HepG2 (cell line): ENCODE results near the gene SLC8A2. TPM values are rescaled to one million over a fixed set of nuclear protein-coding genes. Genes with fewer than 3 reads are reported as not detected.

ENCODE experiments used
- CHD4 ChIP-seq: fragments of 200-600 bp; sonication (generic); IDR thresholded peaks from 2 replicates; pipeline ENCODE4 v1.7.0; 2017; ENCODE audit warnings: mild to moderate bottlenecking, low read length, borderline replicate concordance
- MATR3 ChIP-seq: sonication (generic); formaldehyde crosslinking; IDR thresholded peaks from 2 replicates; pipeline ENCODE4 v1.4.0; 2020; ENCODE audit warnings: missing genetic modification reagents
- PCBP1 ChIP-seq: fragments of 200-400 bp; formaldehyde crosslinking; IDR thresholded peaks from 2 replicates; pipeline ENCODE4 v1.6.1; 2017; ENCODE audit warnings: mild to moderate bottlenecking, low read depth, low read length, borderline replicate concordance
- SAP130 ChIP-seq: IDR thresholded peaks from 2 replicates; pipeline ENCODE4 v1.6.1; 2016; ENCODE audit warnings: low read depth
- TSC22D2 ChIP-seq: sonication (generic); formaldehyde crosslinking; IDR thresholded peaks from 2 replicates; pipeline ENCODE4 v1.5.1; 2020; ENCODE audit warnings: missing genetic modification reagents, mild to moderate bottlenecking, borderline replicate concordance
- YY1 ChIP-seq: IDR thresholded peaks from 2 replicates; pipeline ENCODE4 v1.6.1; 2011; ENCODE audit warnings: low read length, low read depth, moderate library complexity, mild to moderate bottlenecking; ENCODE audit not compliant: insufficient read depth, insufficient replicate concordance
- ZFP90 ChIP-seq: sonication (generic); formaldehyde crosslinking; IDR thresholded peaks from 2 replicates; pipeline ENCODE4 v1.8.0; 2022; ENCODE audit warnings: missing genetic modification reagents, mild to moderate bottlenecking, inconsistent platforms, borderline replicate concordance
- ZNF256 ChIP-seq: sonication (generic); formaldehyde crosslinking; conservative IDR thresholded peaks from 2 replicates; pipeline ENCODE4 v1.4.0; 2020; ENCODE audit warnings: missing genetic modification reagents
- ZNF317 ChIP-seq: sonication (generic); formaldehyde crosslinking; IDR thresholded peaks from 2 replicates; pipeline ENCODE4 v1.5.0; 2020; ENCODE audit warnings: mild to moderate bottlenecking, missing genetic modification reagents
- ZNF556 ChIP-seq: sonication (generic); formaldehyde crosslinking; IDR thresholded peaks from 2 replicates; pipeline ENCODE4 v1.4.0; 2020; ENCODE audit warnings: mild to moderate bottlenecking, missing genetic modification reagents, borderline replicate concordance
- ZNF598 ChIP-seq: sonication (generic); formaldehyde crosslinking; IDR thresholded peaks from 2 replicates; pipeline ENCODE4 v1.5.1; 2020; ENCODE audit warnings: mild to moderate bottlenecking, missing genetic modification reagents, borderline replicate concordance
- ZNF788 ChIP-seq: sonication (generic); formaldehyde crosslinking; IDR thresholded peaks from 2 replicates; pipeline ENCODE4 v1.5.0; 2020; ENCODE audit warnings: mild to moderate bottlenecking, missing genetic modification reagents, borderline replicate concordance
- ZSCAN20 ChIP-seq: sonication (generic); formaldehyde crosslinking; IDR thresholded peaks from 2 replicates; pipeline ENCODE4 v1.4.0; 2020; ENCODE audit warnings: missing genetic modification reagents, mild to moderate bottlenecking, borderline replicate concordance
- polyA plus RNA-seq, 8 experiments: library from polyadenylated mRNA; depleted of rRNA in 3 of 8; stranded (reverse) in 7 of 8; unstranded in 1 of 8; fragments of >200 nt; fragmentation: Illumina TruSeq in 4 of 8; extraction: Trizol in 4 of 8; gene quantifications; 2 replicates each; pipeline versions ENCODE4 v1.2.1 to v1.2.3, GENCODE V29; 2011 to 2016; ENCODE audit warnings: low read depth in 4 of 8, missing spikeins in 1 of 8, mixed read lengths in 1 of 8; ENCODE audit not compliant: insufficient read depth in 1 of 8
- total RNA-seq, 5 experiments: library from RNA; depleted of rRNA; stranded (reverse); fragments of >200 nt; fragmentation: Illumina TruSeq; extraction: Trizol; gene quantifications; 2 replicates each; pipeline ENCODE4 v1.2.3, GENCODE V29; 2016; ENCODE audit warnings: low read depth in 1 of 5
- TF ChIP-seq, protein P1 (sequence below), 2 experiments: sonication (generic) in 1 of 2; formaldehyde crosslinking in 1 of 2; IDR thresholded peaks; 2 replicates each; pipeline versions ENCODE4 v1.4.0 to v1.6.1; 2018 to 2020; ENCODE audit warnings: missing genetic modification reagents in 2 of 2, borderline replicate concordance in 1 of 2, low read depth in 1 of 2, mild to moderate bottlenecking in 1 of 2, missing biosample characterization in 1 of 2
- TF ChIP-seq, protein P2 (sequence below): sonication (generic); formaldehyde crosslinking; IDR thresholded peaks from 2 replicates; pipeline ENCODE4 v1.4.0; 2020; ENCODE audit warnings: missing genetic modification reagents
- TF ChIP-seq, protein P3 (sequence below): sonication (generic); formaldehyde crosslinking; IDR thresholded peaks from 2 replicates; pipeline ENCODE4 v1.4.0; 2020; ENCODE audit warnings: missing genetic modification reagents, mild to moderate bottlenecking, borderline replicate concordance

SLC8A2 gene
- total and polyA plus RNA-seq, 2 of the 13 experiments (the other 11 are each of a cell fraction or from before 2014, with no cell fraction given): 0.02 TPM; not detected in 1

DNA sequence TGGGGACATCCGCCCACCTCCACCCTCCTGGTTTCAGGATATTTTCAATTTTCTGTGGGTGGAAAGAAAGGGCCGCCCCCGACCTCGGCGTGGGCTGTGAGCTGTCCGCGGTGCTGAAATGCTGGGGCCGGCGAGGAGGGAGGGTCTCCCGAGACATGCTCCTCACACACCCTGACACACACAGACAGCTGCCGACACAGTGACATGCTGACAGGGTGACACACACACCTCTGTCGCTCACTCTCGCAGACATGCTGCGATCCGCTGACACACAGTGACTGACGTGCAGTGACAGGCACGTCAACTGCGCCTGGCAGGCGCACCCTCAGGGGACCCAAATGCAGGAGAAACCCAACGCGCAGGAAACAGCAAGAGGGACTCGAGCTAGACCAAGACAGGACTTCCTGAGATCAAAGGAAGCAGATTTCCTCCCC is 27.3 kb downstream of the SLC8A2 start (continued):
- no peak for TF ChIP-seq ZFP90
- no peak for TF ChIP-seq ZNF256
- TF ChIP-seq, protein P1, sequence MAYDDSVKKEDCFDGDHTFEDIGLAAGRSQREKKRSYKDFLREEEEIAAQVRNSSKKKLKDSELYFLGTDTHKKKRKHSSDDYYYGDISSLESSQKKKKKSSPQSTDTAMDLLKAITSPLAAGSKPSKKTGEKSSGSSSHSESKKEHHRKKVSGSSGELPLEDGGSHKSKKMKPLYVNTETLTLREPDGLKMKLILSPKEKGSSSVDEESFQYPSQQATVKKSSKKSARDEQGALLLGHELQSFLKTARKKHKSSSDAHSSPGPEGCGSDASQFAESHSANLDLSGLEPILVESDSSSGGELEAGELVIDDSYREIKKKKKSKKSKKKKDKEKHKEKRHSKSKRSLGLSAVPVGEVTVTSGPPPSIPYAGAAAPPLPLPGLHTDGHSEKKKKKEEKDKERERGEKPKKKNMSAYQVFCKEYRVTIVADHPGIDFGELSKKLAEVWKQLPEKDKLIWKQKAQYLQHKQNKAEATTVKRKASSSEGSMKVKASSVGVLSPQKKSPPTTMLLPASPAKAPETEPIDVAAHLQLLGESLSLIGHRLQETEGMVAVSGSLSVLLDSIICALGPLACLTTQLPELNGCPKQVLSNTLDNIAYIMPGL (CRISPR knock-in tag; IDR thresholded peaks at IDR 0.05; ENCODE audit: borderline replicate concordance in 1 of 2, low read depth in 1 of 2): no peak
- TF ChIP-seq ZSCAN20 (CRISPR knock-in tag): no peak
- peak; percentile 54; the same call in 1 of the 2 replicates for TF ChIP-seq SAP130
- TF ChIP-seq ZNF317 (CRISPR knock-in tag): no peak
- TF ChIP-seq, protein P2, sequence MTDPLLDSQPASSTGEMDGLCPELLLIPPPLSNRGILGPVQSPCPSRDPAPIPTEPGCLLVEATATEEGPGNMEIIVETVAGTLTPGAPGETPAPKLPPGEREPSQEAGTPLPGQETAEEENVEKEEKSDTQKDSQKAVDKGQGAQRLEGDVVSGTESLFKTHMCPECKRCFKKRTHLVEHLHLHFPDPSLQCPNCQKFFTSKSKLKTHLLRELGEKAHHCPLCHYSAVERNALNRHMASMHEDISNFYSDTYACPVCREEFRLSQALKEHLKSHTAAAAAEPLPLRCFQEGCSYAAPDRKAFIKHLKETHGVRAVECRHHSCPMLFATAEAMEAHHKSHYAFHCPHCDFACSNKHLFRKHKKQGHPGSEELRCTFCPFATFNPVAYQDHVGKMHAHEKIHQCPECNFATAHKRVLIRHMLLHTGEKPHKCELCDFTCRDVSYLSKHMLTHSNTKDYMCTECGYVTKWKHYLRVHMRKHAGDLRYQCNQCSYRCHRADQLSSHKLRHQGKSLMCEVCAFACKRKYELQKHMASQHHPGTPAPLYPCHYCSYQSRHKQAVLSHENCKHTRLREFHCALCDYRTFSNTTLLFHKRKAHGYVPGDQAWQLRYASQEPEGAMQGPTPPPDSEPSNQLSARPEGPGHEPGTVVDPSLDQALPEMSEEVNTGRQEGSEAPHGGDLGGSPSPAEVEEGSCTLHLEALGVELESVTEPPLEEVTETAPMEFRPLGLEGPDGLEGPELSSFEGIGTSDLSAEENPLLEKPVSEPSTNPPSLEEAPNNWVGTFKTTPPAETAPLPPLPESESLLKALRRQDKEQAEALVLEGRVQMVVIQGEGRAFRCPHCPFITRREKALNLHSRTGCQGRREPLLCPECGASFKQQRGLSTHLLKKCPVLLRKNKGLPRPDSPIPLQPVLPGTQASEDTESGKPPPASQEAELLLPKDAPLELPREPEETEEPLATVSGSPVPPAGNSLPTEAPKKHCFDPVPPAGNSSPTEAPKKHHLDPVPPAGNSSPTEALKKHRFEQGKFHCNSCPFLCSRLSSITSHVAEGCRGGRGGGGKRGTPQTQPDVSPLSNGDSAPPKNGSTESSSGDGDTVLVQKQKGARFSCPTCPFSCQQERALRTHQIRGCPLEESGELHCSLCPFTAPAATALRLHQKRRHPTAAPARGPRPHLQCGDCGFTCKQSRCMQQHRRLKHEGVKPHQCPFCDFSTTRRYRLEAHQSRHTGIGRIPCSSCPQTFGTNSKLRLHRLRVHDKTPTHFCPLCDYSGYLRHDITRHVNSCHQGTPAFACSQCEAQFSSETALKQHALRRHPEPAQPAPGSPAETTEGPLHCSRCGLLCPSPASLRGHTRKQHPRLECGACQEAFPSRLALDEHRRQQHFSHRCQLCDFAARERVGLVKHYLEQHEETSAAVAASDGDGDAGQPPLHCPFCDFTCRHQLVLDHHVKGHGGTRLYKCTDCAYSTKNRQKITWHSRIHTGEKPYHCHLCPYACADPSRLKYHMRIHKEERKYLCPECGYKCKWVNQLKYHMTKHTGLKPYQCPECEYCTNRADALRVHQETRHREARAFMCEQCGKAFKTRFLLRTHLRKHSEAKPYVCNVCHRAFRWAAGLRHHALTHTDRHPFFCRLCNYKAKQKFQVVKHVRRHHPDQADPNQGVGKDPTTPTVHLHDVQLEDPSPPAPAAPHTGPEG (CRISPR knock-in tag): no peak
- TF ChIP-seq MATR3 (CRISPR knock-in tag): no peak
- TF ChIP-seq YY1: no peak
- TF ChIP-seq ZNF556 (CRISPR knock-in tag): no peak
- TF ChIP-seq ZNF788: no peak
- TF ChIP-seq, protein P3, sequence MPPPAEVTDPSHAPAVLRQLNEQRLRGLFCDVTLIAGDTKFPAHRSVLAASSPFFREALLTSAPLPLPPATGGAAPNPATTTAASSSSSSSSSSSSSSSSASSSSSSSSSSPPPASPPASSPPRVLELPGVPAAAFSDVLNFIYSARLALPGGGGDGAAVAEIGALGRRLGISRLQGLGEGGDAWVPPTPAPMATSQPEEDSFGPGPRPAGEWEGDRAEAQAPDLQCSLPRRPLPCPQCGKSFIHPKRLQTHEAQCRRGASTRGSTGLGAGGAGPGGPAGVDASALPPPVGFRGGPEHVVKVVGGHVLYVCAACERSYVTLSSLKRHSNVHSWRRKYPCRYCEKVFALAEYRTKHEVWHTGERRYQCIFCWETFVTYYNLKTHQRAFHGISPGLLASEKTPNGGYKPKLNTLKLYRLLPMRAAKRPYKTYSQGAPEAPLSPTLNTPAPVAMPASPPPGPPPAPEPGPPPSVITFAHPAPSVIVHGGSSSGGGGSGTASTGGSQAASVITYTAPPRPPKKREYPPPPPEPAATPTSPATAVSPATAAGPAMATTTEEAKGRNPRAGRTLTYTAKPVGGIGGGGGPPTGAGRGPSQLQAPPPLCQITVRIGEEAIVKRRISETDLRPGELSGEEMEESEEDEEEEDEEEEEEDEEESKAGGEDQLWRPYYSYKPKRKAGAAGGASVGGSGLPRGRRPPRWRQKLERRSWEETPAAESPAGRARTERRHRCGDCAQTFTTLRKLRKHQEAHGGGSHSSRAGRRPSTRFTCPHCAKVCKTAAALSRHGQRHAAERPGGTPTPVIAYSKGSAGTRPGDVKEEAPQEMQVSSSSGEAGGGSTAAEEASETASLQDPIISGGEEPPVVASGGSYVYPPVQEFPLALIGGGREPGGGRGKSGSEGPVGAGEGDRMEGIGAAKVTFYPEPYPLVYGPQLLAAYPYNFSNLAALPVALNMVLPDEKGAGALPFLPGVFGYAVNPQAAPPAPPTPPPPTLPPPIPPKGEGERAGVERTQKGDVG: no peak
- no peak for TF ChIP-seq CHD4
- 0 out of 2 replicates have a peak, but pooled peaks have one; percentile 70 for TF ChIP-seq TSC22D2
- no peak for TF ChIP-seq PCBP1
- TF ChIP-seq ZNF598 (CRISPR knock-in tag): no peak
